GDM1 (cell line): ENCODE results near the gene HDAC4.
A peak's percentile ranks its signal among the peaks of the same experiment; 100 is the strongest.

ENCODE experiments used
- DNase-seq: peaks from one replicate; lab custom pipeline; 2025; lab: John Stamatoyannopoulos, UW

HDAC4 gene

DNA sequence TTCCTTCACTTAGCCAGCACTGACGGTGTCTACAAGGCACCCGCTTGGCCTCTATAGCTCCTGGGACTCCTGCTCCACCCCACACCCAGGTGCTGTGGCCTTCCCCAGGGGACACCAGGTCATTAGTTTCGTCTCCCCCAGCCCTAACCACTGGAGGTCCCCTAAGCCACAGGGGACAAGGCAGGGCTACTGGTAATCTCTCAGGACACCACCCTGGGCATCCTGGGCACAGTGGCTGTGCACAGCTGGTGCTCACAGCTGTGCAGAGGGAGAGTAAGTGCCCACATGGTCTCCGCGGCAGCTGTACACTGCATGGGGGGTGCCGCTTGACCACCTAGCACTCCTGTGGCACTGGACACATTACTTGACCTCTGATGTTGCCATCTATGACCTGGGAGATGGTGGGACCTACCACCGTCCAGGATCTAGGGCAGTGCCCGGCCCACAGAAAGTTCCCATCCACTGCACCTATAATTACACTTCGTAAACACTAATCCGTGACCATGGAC is 134.0 kb downstream of the HDAC4 start:
- DNase-seq, result no peak

DNA sequence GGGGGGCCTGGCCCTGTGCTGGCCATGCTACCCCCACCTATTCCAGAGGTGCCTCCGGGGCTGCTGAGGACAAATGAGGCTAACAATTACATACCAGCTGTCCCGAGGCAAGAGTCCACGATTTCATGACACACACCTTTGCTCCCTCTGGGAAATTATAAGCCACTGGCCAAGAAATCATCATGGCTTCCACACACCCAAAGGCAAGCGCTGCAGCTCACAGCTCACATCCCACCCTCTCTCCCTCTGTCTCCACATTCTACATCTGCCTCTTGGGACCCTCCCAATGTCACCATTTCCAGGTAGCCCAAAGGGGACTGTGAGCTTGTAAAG is 134.4 kb downstream of the HDAC4 start:
- DNase-seq, result no peak

DNA sequence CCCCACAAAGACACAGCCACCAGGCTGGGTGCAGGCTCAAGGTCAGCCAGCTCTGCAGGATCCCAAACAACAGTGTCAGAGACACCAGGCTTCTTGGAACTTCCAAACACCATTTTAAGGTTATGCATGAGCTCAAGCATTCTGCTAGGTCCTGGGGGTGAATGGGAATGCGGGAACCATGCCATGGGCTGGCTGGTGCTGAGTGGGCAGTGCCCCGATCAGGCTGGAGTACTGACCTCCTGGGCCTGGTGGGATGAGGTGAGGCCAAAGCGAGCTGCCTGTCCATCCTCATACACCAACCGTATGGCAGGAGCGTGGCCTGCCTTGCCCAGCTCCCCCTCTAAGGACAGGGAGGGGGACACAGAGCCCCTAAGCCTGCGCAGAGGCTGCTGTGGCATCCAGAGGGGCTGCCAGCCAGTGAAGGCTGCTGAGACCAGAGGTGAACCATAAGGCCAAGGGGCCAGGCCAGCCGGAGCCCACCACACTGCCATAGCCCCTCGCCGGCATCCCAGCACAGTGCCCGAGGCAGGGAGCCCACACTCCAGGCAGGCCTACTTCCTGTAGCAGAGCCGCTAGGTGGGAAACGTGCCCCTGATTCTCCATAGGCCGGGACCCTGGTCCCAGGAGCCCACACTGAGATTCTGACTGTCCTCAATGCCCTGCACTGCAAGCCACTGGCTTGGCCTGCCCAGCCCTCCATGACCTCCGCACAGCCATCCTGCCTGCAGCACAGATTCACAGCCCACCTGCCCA is 135.0 kb downstream of the HDAC4 start:
- no peak for DNase-seq

DNA sequence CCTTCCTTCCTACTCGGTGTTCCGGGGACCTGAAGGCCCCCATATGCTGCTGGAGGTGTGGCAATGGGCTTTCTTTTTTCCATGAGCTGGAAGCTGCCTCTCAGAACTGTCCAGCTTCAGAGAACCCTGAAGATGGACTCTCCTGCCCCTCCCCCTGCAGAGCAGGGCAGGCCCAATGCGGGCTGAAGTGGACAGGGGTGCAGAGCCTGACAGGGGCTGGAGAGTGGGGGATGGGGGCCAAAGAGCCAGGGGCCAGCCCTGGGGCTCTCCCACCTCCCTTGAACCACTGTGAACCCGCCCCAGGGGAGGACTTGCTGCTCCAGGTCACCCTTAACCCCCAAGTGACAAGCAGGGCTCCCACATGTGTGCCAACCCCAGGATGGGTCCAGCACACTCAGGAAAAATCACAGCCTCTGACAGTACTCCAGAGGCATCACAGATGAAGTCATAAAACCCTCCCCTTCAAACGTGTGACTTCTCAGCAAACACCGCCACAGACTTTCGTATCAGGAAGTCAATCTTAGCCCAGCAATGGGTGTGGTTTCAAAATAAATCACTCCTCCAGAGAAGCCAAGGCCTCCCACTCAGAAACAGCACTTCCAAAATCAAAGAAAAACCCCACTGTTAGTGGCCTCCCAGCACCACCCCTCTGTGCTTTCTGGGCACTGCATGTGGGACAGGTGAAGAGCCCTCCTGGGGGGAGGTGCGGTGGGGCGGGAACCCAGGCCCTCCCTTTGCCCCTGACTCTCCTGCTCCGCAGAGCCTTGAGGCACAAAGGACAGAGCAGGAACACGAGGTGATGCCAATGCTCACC is 135.8 kb downstream of the HDAC4 start:
- DNase-seq, result no peak

DNA sequence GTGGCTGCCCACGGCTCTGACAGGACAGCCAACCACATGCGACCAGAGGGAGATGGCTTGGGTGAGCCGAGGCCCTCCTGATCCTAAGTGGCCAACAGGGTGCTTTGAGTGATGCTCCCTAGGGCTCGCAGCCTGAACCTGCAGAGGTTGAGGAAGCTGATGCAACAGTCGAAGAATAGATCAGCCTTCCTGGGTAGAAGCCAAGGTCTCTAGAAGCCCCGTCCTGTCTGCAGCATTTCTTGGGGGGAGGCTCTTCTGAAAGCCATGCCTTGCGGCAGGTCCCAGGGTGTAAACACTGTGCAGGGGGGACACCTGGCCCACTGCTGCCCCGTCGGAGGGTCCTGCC is 136.4 kb downstream of the HDAC4 start:
- no peak for DNase-seq

DNA sequence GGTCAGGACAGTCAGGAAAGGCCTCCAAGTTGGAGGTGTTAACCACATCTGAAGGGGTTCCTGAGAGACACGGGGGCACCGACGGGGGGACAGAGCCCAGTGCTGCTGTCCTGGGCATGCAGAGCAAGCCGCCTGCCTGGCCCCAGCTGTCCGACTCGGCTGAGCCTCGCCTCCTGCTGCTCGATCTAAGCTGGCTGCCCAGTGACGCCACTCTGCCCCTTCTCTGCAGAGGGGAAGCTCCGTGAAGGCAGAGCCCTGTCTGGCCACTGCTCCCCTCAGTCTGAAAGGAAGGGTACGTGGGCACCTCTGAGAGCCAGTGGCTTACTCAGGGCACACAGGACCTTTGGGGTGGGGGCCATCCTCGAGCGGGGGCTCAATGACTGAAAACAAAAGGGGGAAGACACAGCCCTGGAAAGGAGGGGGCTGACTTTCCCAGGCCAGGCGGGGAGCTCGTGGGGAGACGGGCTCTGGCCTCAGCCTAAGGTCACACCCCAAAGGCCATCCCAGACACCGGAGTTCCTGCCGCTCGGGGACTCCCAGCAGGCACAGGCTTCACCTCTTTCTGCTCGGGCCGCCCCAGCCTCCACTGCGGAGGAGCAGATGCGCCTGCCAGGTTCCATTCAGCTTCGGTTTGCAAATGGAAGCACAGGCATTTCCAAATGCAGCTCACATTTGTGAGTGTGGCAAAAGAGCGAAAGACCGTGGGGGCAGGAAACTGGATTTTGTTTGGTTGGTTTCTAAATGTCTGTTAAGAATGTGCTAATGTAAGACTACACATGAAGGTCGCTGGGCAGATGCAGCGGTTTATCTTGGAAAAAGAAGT is 136.9 kb downstream of the HDAC4 start:
- no peak for DNase-seq

DNA sequence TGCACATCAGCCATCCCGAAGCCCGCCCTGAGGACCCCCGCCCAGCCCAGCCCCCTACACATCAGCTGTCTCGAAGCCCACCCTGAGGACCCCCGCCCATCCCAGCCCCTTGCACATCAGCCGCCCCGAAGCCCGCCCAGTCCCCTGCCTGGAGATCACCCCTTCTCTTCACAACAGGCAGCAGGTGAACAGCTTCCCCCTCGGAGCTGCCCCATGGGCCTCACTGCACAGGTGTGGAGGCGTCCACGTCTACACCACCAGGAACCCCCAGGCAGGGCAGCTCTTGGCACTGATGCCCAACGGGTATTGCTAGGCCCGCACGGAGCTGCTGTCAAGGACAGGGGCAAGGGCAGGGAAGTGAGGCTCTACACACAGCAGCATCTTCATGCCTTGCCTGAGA is 137.6 kb downstream of the HDAC4 start:
- DNase-seq, result no peak

DNA sequence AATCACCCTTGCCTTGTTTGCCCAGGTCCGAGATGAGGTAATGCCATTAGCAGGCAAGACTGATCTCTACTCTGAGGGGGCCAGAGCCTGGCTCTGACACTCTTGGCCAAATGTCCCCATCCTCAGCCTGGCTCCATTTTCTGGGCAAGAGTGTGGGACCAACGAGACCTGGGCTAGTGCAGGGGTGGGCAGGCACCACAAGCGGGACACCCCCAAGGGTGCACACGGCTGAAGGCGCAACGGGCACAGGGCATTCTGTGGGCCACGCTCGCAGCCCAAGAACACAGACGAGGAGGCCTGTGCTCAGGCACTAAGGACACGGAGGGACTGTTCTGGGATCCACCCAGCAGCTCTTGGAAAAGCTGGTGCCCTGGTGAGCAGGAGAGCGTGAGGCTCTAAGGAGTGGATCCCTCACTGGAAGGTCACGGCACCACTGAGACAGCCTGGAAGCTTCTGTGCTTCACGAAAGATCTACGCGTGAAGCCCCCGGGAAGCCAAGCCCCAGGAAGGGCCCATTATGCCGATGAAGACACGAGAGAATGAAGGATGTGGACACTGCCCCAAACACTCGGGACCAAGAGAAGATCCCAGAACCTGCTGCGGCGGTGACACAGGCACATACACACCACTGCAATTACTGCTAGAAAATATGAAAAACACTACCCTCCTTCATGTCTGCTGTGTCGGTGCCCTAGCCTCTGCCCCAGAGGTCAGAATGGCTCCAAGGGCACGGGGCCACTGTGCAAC is 138.2 kb downstream of the HDAC4 start:
- DNase-seq, result no peak

DNA sequence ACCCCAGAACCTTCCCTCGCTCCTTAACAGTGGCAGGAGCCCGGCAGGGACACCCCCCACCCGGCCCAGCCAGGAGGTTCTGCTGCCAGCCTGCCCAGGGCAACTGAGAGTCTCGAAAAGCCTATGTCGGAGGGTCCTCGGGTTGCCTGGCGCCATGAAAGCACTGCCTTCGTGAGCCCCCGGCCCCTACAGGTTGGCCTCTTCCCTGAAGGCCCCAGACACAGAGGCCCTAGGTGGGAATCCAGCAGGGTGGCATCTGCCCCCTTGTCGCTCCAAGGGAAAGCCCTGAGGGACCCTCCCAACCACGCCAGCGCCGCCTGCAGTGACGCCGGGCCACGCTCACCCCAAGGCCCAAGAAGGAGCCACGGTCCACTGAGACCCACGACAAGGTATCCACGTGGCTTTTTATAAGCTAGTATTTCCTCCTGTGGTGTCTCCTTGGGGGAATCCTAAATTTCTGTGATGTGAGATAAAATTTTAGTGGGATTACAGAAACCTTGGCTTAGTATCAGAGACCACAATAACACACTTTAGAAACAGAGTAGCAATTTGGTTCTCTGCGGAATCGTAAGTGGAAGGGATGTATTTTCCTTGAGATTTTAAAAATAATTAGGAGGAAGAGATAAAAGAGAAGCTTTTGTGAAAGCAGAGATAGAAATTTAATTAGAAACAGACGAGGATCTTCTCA is 138.9 kb downstream of the HDAC4 start:
- no peak for DNase-seq

DNA sequence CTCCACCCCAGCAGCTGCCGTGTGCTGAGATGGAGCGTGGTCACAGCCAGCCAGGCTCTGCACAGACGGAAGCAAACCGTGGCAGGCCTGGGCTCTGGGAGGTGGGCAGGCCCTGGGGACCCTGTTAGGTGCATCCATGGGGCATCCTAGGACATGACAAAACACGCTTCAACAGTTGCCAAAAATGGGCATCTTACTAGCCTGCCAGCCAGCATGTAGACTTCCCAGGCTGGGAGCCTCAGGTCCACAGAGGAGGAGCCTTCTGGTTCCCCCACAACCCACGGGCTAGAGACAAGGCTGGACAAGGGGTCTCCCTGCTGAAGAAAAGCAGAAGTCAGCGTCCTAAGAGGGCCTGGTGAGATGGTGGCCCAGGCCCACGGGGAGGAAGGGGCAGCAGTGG is 139.5 kb downstream of the HDAC4 start:
- DNase-seq, result no peak

DNA sequence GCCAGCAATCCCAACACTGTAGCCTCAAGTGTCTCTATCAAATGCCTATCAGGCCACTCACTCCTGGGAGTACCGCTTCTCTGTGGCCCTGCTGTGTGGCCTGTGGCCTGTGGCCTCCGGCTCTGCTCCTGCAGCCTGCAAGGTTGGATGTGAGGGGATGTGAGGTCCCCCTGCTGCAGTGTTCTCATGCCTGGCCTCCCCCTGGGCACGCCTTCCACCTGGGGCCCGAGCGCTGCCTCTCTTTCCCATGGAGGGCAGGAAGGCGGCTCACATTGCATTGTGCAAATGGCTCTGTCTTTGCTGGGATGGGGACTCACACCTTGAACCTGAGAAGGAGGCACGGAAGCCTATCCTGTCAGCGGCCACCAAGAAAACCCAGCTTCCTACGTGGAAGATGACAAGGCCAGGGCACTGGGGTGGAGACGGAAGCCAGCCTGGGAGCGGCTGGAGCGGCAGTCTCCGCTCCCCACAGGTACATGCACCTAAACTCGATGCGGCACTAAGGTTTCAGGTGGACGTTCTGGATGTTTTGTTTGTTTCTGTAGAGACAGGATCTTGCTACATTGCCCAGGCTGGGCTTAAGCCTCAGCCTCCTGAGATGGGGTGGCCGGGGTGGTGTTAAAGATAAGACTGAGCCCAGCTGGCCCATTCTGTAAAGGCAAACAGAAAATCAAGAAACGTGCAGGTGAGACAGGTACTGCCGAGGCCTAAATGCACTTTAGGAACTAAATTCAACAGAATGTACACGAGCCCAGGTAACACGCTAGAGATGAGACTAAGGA is 140.1 kb downstream of the HDAC4 start:
- no peak for DNase-seq

DNA sequence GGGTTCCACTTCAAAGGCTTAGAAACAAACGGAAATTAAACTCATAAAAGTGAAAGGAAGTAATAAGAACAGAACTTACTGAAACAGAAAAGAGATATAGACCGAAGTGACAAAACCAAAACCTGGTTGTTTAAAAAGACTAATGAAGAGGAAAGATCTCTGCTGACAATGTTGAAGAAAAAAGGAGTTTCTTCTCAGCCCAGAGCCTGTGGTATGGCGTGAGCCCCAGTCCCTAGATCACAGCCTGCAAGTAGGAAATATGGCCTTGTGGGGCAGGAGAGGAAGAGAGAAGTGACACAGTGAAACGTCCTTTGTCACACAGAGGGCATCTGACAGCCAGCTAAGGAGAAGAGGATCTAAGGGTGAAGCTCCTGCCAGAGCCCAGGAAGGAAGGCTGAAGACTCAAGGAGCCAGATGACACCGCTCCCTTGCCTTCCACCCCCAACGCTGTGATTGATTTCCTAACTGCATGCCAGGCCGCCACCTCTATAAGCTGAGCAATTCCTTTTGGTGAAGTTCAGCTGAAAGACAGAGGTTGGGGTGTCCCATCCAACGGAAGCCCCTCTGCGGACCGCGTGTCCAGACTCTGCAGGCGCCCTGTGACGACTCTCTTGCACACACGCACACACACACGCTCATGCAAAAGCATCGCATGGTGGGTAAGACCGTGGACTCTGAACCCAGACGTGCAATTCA is 141.1 kb downstream of the HDAC4 start:
- peak; percentile 42 for DNase-seq

DNA sequence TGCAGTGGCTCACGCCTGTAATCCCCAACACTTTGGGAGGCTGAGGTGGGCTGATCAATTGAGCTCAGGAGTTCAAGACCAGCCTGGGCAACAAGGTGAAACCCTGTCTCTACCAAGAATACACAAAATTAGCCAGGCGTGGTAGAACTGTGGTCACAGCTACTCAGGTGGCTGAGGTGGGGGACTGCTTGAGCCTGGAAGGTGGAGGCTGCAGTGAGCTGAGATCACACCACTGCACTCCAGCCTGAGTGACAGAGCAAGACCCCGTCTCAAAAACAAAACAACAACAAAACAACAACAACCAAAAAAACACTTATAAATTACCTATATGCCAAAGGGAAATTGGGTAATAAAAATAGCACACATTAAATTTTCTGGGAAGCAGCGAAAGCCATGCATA is 141.6 kb downstream of the HDAC4 start:
- no peak for DNase-seq

DNA sequence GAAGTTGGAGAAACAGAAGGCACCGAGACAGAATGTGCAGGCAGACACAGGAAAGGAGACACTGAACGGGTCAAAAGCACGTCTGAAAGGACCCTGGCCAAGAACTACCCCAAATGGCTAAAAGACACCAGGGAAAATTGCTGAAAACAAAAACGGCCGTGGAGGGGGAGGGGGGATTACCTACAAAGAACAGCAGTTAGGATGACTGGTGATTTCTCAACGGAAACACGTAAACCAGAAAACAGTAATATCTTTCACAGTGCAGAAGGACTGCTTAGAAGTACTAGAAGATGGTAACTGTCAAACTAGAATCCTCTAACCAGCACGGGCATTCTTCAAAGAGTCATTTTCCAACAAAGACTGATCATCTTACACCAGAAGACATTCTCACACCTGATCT is 142.6 kb downstream of the HDAC4 start:
- no peak for DNase-seq

DNA sequence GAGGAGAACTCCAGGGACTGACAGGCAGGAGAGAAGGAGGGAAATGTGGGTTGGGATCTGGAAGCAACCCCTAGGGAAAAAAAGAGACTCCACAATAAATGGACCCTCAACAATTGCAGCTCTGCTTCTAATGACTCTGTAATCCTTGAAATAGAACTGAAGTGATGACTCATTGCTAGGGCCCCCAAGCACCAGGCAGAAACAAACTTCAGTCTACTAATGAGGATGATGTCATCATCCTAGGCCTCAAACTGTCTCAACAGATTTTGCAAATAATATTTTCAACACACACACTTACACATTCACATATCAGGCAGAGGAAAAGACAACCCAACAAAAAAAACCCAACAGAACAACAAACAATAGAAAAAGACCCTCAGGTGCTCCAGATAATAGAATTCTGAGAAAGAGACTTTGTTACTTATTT is 143.3 kb downstream of the HDAC4 start:
- DNase-seq, result no peak

DNA sequence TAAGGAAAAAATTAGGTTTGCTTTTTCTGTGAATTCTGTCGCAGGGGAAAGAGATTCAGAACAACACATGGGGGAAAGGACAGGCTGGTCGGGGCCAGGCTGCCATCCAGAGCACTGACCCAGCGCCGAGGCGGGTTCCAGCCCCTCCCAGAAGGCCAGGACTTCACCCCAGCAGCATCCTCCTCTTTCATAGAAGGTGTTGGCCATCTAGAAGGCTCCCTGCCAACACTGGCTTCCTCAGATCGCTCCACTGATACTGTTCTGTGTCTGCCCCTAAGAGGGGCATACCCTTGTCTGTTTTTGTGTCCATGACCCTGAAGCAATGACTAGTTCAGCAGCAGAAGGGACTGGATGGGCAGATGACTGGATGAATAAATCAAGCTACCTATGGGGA is 144.5 kb downstream of the HDAC4 start:
- no peak for DNase-seq

DNA sequence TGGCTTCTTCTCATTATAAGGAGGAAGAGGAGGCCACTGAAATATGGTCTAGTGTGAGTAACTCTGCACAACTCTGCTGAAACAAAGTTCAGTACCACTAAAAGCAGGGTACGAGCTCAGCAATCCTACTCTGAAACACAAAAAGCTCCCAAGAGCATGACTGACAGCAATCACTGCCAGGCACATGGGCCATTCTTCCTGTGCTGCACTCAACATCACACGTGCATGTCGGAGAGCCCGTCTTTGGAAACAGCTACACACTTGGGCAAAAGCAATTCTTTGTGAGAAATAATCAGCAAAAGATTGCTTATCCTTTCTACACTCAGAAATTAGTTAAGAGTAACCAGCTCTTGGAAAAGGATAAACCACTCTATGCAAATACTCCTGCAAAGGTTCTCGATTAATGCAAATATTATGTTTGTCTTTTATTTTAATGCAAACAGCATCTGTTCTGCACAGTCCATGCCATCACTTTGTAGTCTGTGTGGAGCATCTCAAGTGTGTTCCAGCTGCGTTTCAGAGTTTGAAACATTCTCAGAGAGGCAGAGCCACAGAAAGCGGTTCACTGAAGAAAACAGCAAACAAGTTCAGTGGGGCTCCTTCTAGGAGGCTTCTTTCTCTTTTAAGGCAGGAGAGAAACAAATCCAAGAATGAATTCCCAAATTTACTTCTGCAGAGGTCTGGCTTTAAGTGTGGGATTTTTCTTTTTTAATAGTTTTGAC is 145.0 kb downstream of the HDAC4 start:
- DNase-seq, result no peak

DNA sequence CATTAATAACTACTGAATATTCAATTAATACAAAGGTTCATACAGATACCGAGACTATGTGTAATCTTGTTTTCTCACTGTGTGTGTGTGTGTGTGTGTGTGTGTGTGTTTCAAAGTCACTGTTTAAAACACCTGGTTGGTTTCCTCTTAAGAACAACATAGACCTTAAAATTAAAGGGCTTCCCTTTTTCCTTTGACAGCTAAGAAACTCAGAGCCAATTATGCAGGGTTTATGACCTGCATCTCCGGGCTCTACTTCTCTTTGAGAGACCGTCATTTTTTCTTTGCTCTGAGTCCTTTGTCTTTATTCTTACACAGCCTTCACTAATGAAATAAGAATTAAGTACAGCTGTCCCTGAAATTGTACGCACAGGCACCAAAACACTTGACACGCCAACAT is 145.6 kb downstream of the HDAC4 start:
- no peak for DNase-seq

DNA sequence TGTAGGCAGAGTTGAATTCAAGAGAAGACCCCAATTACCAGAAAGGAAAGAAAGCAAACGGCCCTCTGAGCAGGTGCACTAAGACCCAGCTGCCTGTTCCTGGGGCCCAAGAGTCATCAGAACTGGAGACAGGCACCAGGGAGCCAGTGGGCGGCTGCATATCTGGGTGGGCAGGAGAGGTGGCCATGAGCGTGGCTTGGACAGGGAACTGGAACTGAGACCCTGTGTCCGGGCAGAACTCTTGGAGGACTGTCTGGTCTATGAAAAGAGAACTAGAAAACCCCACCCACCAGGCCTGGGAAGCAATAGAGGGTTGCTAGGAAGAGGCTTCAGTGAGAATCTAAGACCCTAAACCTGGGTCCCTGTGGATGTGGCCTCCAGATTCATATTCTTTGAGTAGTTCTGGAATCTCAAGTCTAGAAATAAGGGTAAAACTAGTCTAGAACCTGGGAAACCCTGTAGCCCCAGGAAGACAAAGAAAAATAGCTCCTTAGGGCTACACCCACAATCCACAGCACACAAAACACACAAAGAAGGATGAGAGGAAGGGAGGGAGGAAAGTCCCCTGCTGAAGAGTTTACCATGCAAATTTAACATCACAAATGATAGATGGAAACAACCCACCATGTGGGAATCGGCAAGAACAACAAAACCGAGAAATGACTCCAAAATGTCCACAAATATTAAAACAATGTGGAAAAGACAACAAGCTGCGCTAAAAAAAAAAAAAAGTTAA is 147.0 kb downstream of the HDAC4 start:
- no peak for DNase-seq
